ENCODE results near the gene GP2.

GP2 gene

DNA sequence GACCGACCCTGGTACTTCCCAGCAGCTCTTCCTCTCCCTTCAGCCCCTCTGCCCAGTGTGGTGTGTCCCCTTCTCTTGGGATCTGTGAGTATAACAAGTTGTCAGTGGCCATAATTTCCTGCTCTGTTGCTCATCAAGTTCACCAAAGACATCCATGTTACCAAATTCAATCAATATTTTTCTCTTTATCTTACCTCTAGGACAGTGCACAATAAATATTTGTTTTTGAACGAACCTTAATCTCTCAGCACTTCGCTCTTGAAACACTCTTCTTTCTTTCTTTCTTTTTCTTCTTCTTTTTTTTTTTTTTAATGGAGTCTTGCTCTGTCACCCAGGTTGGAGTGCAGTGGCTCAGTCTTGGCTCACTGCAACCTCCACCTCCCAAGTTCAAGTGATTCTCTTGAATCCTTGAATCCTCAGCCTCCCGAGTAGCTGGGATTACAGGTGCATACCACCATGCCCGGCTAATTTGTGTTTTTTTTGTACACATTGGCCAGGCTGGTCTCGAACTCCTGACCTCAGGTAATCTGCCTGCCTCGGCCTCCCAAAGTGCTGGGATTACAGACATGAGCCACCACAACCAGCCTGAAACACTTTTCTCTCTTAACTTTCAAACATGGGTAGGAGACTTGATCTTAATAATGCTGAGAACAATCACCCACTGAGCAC, 27.9 kb upstream of the GP2 start:
- no peak for DNase-seq (ENCODE audit: low read depth, low spot score)
- ChIA-PET CTCF (no interaction called here), POLR2A (no interaction called here)
- H3K4me3 ChIP-seq (ENCODE audit: low read depth, low read length), result no peak overlapping the region
- no peak for TF ChIP-seq CTCF (IDR thresholded peaks at IDR 0.05; ENCODE audit: insufficient read depth, low read length, missing control alignments)

DNA sequence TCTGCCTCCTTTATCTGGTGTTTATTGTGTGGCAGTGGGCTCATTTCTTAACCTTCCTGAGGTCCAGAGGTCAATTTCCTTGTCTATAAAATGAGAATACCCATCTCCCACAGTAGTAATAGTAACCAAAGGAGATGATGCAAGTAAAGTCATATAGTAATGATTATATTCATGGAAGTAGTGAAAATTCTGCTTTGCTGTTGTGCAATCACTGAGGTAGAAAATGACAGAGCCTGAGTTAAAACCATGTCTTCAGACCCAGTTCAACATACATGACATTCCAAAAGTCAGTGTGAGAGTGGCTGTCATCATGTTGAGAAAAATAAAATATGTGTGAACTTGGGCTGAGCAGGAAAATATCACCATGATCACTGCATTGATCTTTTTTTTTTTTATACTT, 26.1 kb upstream of the GP2 start:
- DNase-seq (ENCODE audit: low read depth, low spot score), result no peak
- TF ChIP-seq CTCF (IDR thresholded peaks at IDR 0.05; ENCODE audit: insufficient read depth, low read length, missing control alignments), result no peak
- CTCF ChIA-PET, result no interaction called here
- H3K4me3 ChIP-seq (ENCODE audit: low read depth, low read length), result no peak overlapping the region
- POLR2A ChIA-PET, result no interaction called here

GRCh38 chr16:20352615-20353014, 25.3 kb upstream of the GP2 start, which contains the start of gene UMOD:
Gene UMOD, minus strand, starts transcription at chr16:20352715. Its CDS starts 1,978 bp downstream, at chr16:20350737.
- DNase-seq (ENCODE audit: low read depth, low spot score), result no peak

DNA sequence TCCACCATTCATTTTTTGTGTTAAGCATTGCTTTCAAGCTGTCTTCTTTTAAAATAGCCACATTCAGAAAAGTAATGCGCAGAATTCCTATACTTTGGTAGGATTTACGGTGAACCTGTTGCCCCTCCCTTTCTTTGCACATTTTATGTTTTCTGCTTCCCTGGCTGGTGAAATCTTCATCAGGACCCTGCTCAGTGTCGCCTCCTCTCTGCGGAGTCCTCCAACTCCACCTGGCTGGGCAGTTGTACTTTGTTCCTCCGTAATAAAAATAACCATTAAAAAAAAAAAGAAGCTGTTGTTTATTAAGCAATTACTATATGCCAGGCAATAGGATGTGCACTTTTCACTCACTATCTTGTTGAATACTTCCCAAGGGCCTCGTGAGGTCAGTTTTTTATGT, 22.3 kb upstream of the GP2 start:
- no peak for TF ChIP-seq CTCF (IDR thresholded peaks at IDR 0.05; ENCODE audit: insufficient read depth, low read length, missing control alignments)
- no peak overlapping the region for H3K4me3 ChIP-seq (ENCODE audit: low read depth, low read length)
- POLR2A ChIA-PET, result no interaction called here
- CTCF ChIA-PET, result no interaction called here
- DNase-seq (ENCODE audit: low read depth, low spot score), result no peak

More at GRCh38 chr16:20352615-20353014, 25.3 kb upstream of the GP2 start, which contains the start of gene UMOD:
- TF ChIP-seq CTCF (IDR thresholded peaks at IDR 0.05; ENCODE audit: insufficient read depth, low read length, missing control alignments), result no peak
- no peak within 1 kb of the TSS for H3K4me3 ChIP-seq (ENCODE audit: low read depth, low read length)
- ChIA-PET CTCF (no interaction called here), POLR2A (no interaction called here)

DNA sequence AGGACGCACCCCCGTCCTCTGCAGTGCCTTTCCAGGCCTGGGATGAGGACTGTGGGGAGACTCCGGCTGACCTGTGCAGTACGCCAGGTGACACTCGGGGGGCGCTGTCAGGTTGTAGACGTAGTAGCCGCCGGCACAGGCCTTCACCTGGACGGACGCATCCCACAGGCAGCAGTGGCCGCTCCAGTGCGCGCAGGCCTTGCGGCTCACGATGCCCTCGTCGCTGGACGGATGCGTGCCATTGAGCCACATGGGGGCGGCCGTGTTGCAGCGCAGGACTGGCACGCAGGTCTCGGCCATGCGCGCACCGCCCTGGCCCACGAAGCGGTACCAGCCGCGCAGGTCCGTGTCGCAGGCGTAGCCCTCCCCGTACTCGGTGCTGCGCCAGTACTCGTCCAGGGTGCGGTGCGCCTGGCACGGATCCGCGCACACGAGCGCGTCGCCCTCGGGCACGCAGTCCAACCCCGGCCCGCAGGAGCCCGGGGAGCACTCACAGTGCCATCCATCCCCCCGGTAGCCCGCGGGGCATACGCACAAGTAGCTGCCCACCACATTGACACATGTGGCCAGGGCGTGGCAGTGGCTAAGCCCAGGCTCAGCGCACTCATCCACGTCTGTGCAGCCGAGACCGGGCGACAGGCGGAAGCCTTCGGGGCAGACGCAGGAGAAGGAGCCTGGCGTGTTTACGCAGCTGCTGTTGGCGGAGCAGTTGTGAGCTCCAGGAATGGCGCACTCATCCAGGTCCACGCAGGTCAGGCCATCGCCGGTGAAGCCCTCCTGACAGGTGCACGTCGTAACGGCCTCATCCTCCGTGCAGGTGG, 21.3 kb upstream of the GP2 start:
- ChIA-PET CTCF (no interaction called here), POLR2A (no interaction called here)
- no peak for DNase-seq (ENCODE audit: low read depth, low spot score)
- no peak for TF ChIP-seq CTCF (IDR thresholded peaks at IDR 0.05; ENCODE audit: insufficient read depth, low read length, missing control alignments)
- no peak overlapping the region for H3K4me3 ChIP-seq (ENCODE audit: low read depth, low read length)

DNA sequence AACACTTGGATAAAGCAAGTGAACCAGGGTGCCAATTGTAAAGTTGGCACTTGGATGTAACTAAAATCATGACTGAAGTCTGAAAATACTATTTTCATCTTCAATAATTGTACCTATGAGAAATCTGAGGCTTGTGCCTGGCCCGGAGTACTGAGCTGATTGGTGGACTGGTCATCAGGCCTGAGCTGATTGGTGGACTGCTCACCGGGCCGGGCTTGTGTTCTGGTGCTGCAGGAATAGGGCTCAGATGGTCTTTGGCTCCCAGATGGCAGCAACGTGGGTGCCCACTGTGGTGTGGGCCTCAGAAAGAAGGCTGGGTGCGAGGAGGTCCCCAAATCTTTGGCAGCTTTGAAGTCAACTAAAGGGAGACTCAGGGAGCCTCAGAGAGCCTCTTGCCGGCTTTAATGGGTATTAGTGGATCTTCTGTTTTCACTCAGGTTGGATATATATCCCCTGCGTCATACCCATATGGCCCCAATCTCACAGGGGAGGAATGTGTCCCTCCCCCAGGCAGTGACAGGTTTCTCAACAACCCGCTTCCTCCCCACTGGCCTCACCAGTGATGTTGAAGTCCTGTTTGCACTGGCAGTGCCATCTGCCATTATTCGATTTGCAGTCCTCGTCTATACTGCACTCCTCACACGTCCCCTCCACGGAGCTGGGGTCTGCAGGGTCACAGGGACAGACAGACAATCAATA, 20.5 kb upstream of the GP2 start:
- CTCF ChIA-PET, result no interaction called here
- POLR2A ChIA-PET, result no interaction called here
- no peak for TF ChIP-seq CTCF (IDR thresholded peaks at IDR 0.05; ENCODE audit: insufficient read depth, low read length, missing control alignments)
- DNase-seq (ENCODE audit: low read depth, low spot score), result no peak
- no peak overlapping the region for H3K4me3 ChIP-seq (ENCODE audit: low read depth, low read length)
